ENCODE measurements around the gene KRT13. TPM values are rescaled to one million over a fixed set of nuclear protein-coding genes. Genes with fewer than 3 reads are reported as not detected.

KRT13 gene
- total and polyA plus RNA-seq, 4 donors = 0.13 to 3.7 (median 2.8) TPM; not detected in 1

- H3K4me3 ChIP-seq (ENCODE audit: low read depth in 1 of 3, low read length in 3 of 3) = no peak overlapping the region
- H3K27me3 ChIP-seq (ENCODE audit: control insufficient read depth in 4 of 4, insufficient read depth in 4 of 4, low read length in 3 of 4) = peaks cover 0 to 2% (median 0%) of the 10 kb centered on the region in 4 donors
- no peaks in the 10 kb centered on the region for H3K4me1 ChIP-seq (ENCODE audit: control insufficient read depth in 4 of 4, insufficient read depth in 4 of 4, low read length in 3 of 4)
- H3K9ac ChIP-seq (ENCODE audit: low read depth in 1 of 2, low read length in 2 of 2) = no peak overlapping the region
- H3K9me3 ChIP-seq (ENCODE audit: control insufficient read depth in 4 of 4, low read length in 3 of 4) = no peaks in the 10 kb centered on the region
- H3K27ac ChIP-seq (ENCODE audit: low read depth in 1 of 2, low read length in 2 of 2) = no peak overlapping the region
- 91% methylated on average over 9 of the region's 9 CpGs for WGBS
- TF ChIP-seq JUND (IDR thresholded peaks at IDR 0.05) = no peak
- TF ChIP-seq SP1 (IDR thresholded peaks at IDR 0.05) = no peak
- no peak for DNase-seq (ENCODE audit: low spot score)
- H3K36me3 ChIP-seq (ENCODE audit: control insufficient read depth in 4 of 4, insufficient read depth in 3 of 4, low read depth in 1 of 4, low read length in 3 of 4) = no peaks in the 10 kb centered on the region
Observed at GRCh38 chr17:41537990-41538389, 32.6 kb upstream of the KRT13 start.

- H3K27ac ChIP-seq (ENCODE audit: low read depth in 1 of 2, low read length in 2 of 2) = no peak overlapping the region
- DNase-seq (ENCODE audit: low spot score) = no peak
- H3K9me3 ChIP-seq (ENCODE audit: control insufficient read depth in 4 of 4, low read length in 3 of 4) = no peaks in the 10 kb centered on the region
- H3K9ac ChIP-seq (ENCODE audit: low read depth in 1 of 2, low read length in 2 of 2) = no peak overlapping the region
- TF ChIP-seq JUND (IDR thresholded peaks at IDR 0.05) (no peak), HNF4A (conservative IDR thresholded peaks at IDR 0.05) (no peak), TAF1 (conservative IDR thresholded peaks at IDR 0.05) (no peak), HNF4G (IDR thresholded peaks at IDR 0.05) (no peak), MAX (IDR thresholded peaks at IDR 0.05) (no peak), GABPA (IDR thresholded peaks at IDR 0.05 in 1 of 2, conservative IDR thresholded peaks at IDR 0.05 in 1 of 2) (no peak), FOXA1 (IDR thresholded peaks at IDR 0.05) (no peak), CTCF (IDR thresholded peaks at IDR 0.05; ENCODE audit: low read depth, low read length, missing input control) (no peak), ZBTB33 (IDR thresholded peaks at IDR 0.05) (no peak), FOXA2 (IDR thresholded peaks at IDR 0.05) (no peak), SP1 (IDR thresholded peaks at IDR 0.05) (no peak), YY1 (IDR thresholded peaks at IDR 0.05) (no peak), ATF3 (IDR thresholded peaks at IDR 0.05) (no peak), RXRA (IDR thresholded peaks at IDR 0.05) (no peak), EGR1 (IDR thresholded peaks at IDR 0.05; ENCODE audit: low read depth in 2 of 2) (no peak)
- H3K4me1 ChIP-seq (ENCODE audit: control insufficient read depth in 4 of 4, insufficient read depth in 4 of 4, low read length in 3 of 4) = no peaks in the 10 kb centered on the region
- H3K4me3 ChIP-seq (ENCODE audit: low read depth in 1 of 3, low read length in 3 of 3) = no peak overlapping the region
- WGBS = 89% methylated on average over 7 of the region's 7 CpGs
- peaks cover 0 to 2% (median 0%) of the 10 kb centered on the region in 4 donors for H3K27me3 ChIP-seq (ENCODE audit: control insufficient read depth in 4 of 4, insufficient read depth in 4 of 4, low read length in 3 of 4)
- H3K36me3 ChIP-seq (ENCODE audit: control insufficient read depth in 4 of 4, insufficient read depth in 3 of 4, low read depth in 1 of 4, low read length in 3 of 4) = no peaks in the 10 kb centered on the region
Observed at GRCh38 chr17:41537614-41537954, 32.2 kb upstream of the KRT13 start.
